Spleen (tissue), 7 donors: ENCODE measurements around the gene PRKRIP1.
"Not testable (repeated sequence)": the region's sequence is repeated elsewhere in the genome, so short reads cannot be mapped to it uniquely, and the experiment has no call there.

Source experiments
- CTCF ChIP-seq, 11 experiments: fragments of 200-600 bp in 7 of 11; fragments of 450-650 bp in 4 of 11; sonication (generic) in 4 of 11; IDR thresholded peaks in 8 of 11; conservative IDR thresholded peaks in 3 of 11; 1 replicate in 7 of 11; 2 replicates in 4 of 11; pipeline versions ENCODE4 v1.4.0 to v1.8.0; 2016 to 2021; ENCODE audit warnings: antibody characterized with exemption in 11 of 11, inconsistent platforms in 4 of 11, mild to moderate bottlenecking in 1 of 11
- POLR2A ChIP-seq, 3 donors: fragments of 450-650 bp; IDR thresholded peaks; one replicate each; pipeline ENCODE4 v1.5.1; 2017; ENCODE audit warnings: antibody characterized with exemption in 3 of 3, mild to moderate bottlenecking in 1 of 3
- donor health status: DM: no; HTN: no; CAD: no; lungs with moderate emphysema.
- donor health status: DM: no; HTN: no; CAD: no.
- donor health status: DM: no; HTN: no; CAD: no.

GRCh38 chr7:102370038-102370437 lies 26.1 kb upstream of the PRKRIP1 start:
- TF ChIP-seq CTCF (IDR thresholded peaks at IDR 0.05 in 8 of 11, conservative IDR thresholded peaks at IDR 0.05 in 3 of 11); POLR2A (IDR thresholded peaks at IDR 0.05): not testable (repeated sequence)
